Astrocyte of the hippocampus (primary cell): ENCODE data around the gene ZSWIM4.

ENCODE experiments used
- DNase-seq: peaks from one replicate; pipeline ENCODE4 v3.0.0; 2011; ENCODE audit warnings: low read depth, low spot score

ZSWIM4 gene

GRCh38 chr19:13808856-13809255, 13.6 kb downstream of the ZSWIM4 start:
- no peak for DNase-seq

GRCh38 chr19:13812544-13812943, 17.3 kb downstream of the ZSWIM4 start:
- DNase-seq: no peak

- no peak for DNase-seq
Measured at GRCh38 chr19:13813147-13813546, 17.9 kb downstream of the ZSWIM4 start.

- DNase-seq: no peak
Measured at GRCh38 chr19:13814550-13814949, 19.3 kb downstream of the ZSWIM4 start.

GRCh38 chr19:13817018-13817614, 21.9 kb downstream of the ZSWIM4 start:
- no peak for DNase-seq

GRCh38 chr19:13817615-13818371, 22.6 kb downstream of the ZSWIM4 start:
- no peak for DNase-seq

- DNase-seq: no peak
Measured at GRCh38 chr19:13819238-13819637, 24.0 kb downstream of the ZSWIM4 start.

GRCh38 chr19:13821292-13821691, 26.0 kb downstream of the ZSWIM4 start:
- no peak for DNase-seq

- no peak for DNase-seq
Measured at GRCh38 chr19:13823256-13823655, 28.0 kb downstream of the ZSWIM4 start.

GRCh38 chr19:13823901-13824300, 28.7 kb downstream of the ZSWIM4 start:
- DNase-seq: no peak

GRCh38 chr19:13824703-13825102, 29.5 kb downstream of the ZSWIM4 start:
- DNase-seq: no peak

GRCh38 chr19:13825489-13826441, 30.5 kb downstream of the ZSWIM4 start:
- no peak for DNase-seq

GRCh38 chr19:13826652-13827235, 31.5 kb downstream of the ZSWIM4 start:
- no peak for DNase-seq

- DNase-seq: no peak
Measured at GRCh38 chr19:13827656-13828055, 32.4 kb downstream of the ZSWIM4 start.

GRCh38 chr19:13830114-13830740, 35.0 kb downstream of the ZSWIM4 start:
- DNase-seq: no peak

GRCh38 chr19:13830741-13831536, 35.7 kb downstream of the ZSWIM4 start:
- peak; percentile 51 for DNase-seq

- DNase-seq: no peak
Measured at GRCh38 chr19:13831537-13832467, 36.6 kb downstream of the ZSWIM4 start.

GRCh38 chr19:13833330-13834243, 38.3 kb downstream of the ZSWIM4 start:
- peak; percentile 96 for DNase-seq
